ENCODE data around the gene SMARCA1. TPM values are rescaled to one million over a fixed set of nuclear protein-coding genes. Genes with fewer than 3 reads are reported as not detected.

SMARCA1 gene
- total RNA-seq, 4 donors from 2014 or later = 35.4 to 114 (median 43.1) TPM

DNA sequence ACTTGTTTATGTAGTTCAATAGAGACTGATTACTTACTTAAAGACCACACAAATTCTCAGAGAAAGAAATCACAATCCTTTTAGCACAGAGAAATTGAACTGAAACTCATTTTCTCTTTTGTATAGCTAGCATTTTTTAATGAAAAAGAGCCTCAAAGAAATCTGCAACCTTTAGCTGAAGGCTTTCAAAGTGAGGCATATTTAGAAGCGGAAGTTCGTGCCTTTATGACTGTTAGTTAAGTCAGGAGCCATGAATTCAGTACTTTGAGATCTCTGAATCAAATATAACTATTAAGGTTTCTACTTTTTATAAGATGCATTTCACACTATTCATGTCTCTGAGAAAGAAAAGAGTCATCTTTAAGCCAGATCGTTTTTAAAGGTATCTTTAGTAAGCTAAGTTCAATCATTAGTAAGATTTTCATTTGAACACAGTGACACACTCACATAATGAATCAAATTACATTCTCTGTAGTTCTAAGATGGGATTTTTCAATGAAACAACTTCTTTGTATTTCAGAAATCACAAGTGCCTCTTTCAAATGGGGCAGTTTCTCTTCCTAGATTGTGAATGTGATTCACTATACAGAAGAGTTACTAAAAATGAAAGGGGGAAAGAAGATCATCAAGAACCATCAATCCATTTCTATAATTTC is 61.4 kb downstream of the SMARCA1 start:
- intact Hi-C loops (cut with DNase I; ENCODE audit: low total_unique reads) = no loop called here
- TF ChIP-seq POLR2A (IDR thresholded peaks at IDR 0.05) (no peak), CTCF (IDR thresholded peaks at IDR 0.05) (no peak)
- Histone ChIP-seq H3K9me3 (no peaks in the 10 kb centered on the region), H3K36me3 (no peaks in the 10 kb centered on the region), H3K4me3 (no peak overlapping the region), H3K4me1 (no peaks in the 10 kb centered on the region), H3K27me3 (no peaks in the 10 kb centered on the region), H3K27ac (no peak overlapping the region)
- no peak for DNase-seq

GRCh38 chrX:129452523-129452922 is 70.8 kb downstream of the SMARCA1 start:
- intact Hi-C loops (cut with DNase I; ENCODE audit: low total_unique reads) = no loop called here
- TF ChIP-seq CTCF (IDR thresholded peaks at IDR 0.05) = no peak
- TF ChIP-seq POLR2A (IDR thresholded peaks at IDR 0.05) = no peak

GRCh38 chrX:129450123-129450522 is 73.2 kb downstream of the SMARCA1 start:
- intact Hi-C loops (cut with DNase I; ENCODE audit: low total_unique reads) = no loop called here
- no peak overlapping the region for H3K4me3 ChIP-seq
- peaks cover 0 to 4% of the 10 kb centered on the region in 2 donors for H3K27me3 ChIP-seq
- DNase-seq = no peak
- no peak overlapping the region for H3K27ac ChIP-seq
- no peaks in the 10 kb centered on the region for H3K36me3 ChIP-seq
- no peaks in the 10 kb centered on the region for H3K9me3 ChIP-seq
- no peaks in the 10 kb centered on the region for H3K4me1 ChIP-seq
- TF ChIP-seq CTCF (IDR thresholded peaks at IDR 0.05) = no peak
- no peak for TF ChIP-seq POLR2A (IDR thresholded peaks at IDR 0.05)

More at GRCh38 chrX:129452523-129452922, 70.8 kb downstream of the SMARCA1 start:
- H3K9me3 ChIP-seq = no peaks in the 10 kb centered on the region
- H3K27me3 ChIP-seq = peaks cover 0 to 4% of the 10 kb centered on the region in 2 donors
- no peak for DNase-seq
- no peaks in the 10 kb centered on the region for H3K36me3 ChIP-seq
- H3K4me3 ChIP-seq = no peak overlapping the region
- no peak overlapping the region for H3K27ac ChIP-seq
- no peaks in the 10 kb centered on the region for H3K4me1 ChIP-seq

GRCh38 chrX:129449148-129449547 is 74.1 kb downstream of the SMARCA1 start:
- H3K4me1 ChIP-seq = no peaks in the 10 kb centered on the region
- no peaks in the 10 kb centered on the region for H3K36me3 ChIP-seq
- peaks cover 0 to 4% of the 10 kb centered on the region in 2 donors for H3K27me3 ChIP-seq
- intact Hi-C loops (cut with DNase I; ENCODE audit: low total_unique reads) = no loop called here
- DNase-seq = no peak
- H3K9me3 ChIP-seq = no peaks in the 10 kb centered on the region
- no peak overlapping the region for H3K4me3 ChIP-seq
- TF ChIP-seq CTCF (IDR thresholded peaks at IDR 0.05) (no peak), POLR2A (IDR thresholded peaks at IDR 0.05) (no peak)
- no peak overlapping the region for H3K27ac ChIP-seq

DNA sequence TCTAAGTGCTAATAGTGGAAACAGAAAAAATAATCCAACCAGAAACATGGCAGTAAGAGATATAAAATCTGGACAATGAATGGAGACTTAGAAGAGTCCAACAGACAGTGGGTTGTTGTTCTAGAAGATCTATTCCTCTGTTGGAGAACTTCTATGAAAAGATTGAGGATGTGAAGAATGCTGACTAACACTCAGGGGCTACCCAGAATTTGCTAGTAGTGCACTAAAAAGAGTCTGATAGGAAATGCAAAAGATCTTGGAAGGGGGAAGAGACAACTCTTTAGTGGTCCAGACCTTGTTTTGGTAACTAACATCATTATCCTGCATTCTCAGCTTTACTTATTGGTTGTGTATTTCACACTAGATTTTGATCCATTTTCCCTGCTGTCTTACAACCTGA is 77.9 kb downstream of the SMARCA1 start:
- peaks cover 0 to 4% of the 10 kb centered on the region in 2 donors for H3K27me3 ChIP-seq

More for the DNA sequence above, 77.9 kb downstream of the SMARCA1 start:
- intact Hi-C loops (cut with DNase I; ENCODE audit: low total_unique reads) = no loop called here
- Histone ChIP-seq H3K27ac (no peak overlapping the region), H3K4me3 (no peak overlapping the region), H3K36me3 (no peaks in the 10 kb centered on the region), H3K9me3 (no peaks in the 10 kb centered on the region), H3K4me1 (no peaks in the 10 kb centered on the region)
- DNase-seq = no peak
- TF ChIP-seq POLR2A (IDR thresholded peaks at IDR 0.05) = no peak
- TF ChIP-seq CTCF (IDR thresholded peaks at IDR 0.05) = no peak

Data from uterus (tissue), 4 donors.